CD4-positive, alpha-beta T cell (primary cell): ENCODE results near the gene MAP3K21. TPM values are rescaled to one million over a fixed set of nuclear protein-coding genes. Genes with fewer than 3 reads are reported as not detected.

Source experiments
- ATAC-seq: fragments of 200-7000 bp; cut with Tn5 transposase; one replicate; pipeline ENCODE4 v1.10.0; 2022; ENCODE audit warnings: mild to moderate bottlenecking; ENCODE audit not compliant: poor library complexity
- CTCF ChIA-PET: fragments of 350-600 bp; sonication (Branson Sonifier 250); formaldehyde crosslinking; loops from one replicate; lab custom pipeline; 2021; ENCODE audit warnings: antibody characterized with exemption, inconsistent platforms; lab: Charles Lee
- POLR2A ChIA-PET: fragments of 350-600 bp; sonication (Branson Sonifier 250); formaldehyde crosslinking; loops from one replicate; lab custom pipeline; 2021; ENCODE audit warnings: antibody characterized with exemption, inconsistent platforms; lab: Charles Lee
- DNase-seq, 14 experiments: peaks; one replicate each; pipeline ENCODE4 v3.0.0-alpha.2; 2013 to 2020; ENCODE audit warnings: mixed read lengths in 2 of 14
- H3K27ac ChIP-seq, 2 donors: one replicate each; pipeline versions ENCODE4 v1.5.1 to v1.7.0; 2013; ENCODE audit warnings: low read length in 2 of 2, low read depth in 1 of 2, mild to moderate bottlenecking in 1 of 2
- H3K27me3 ChIP-seq, 2 experiments: 1 replicate in 1 of 2; 2 replicates in 1 of 2; pipeline versions ENCODE4 v1.6.1 to v1.7.0; 2013; ENCODE audit warnings: low read length in 2 of 2, control low read depth in 1 of 2, mild to moderate bottlenecking in 1 of 2, moderate library complexity in 1 of 2; ENCODE audit not compliant: insufficient read depth in 2 of 2, control insufficient read depth in 1 of 2
- H3K36me3 ChIP-seq: one replicate; pipeline ENCODE4 v1.6.1; 2013; ENCODE audit warnings: low read length, control low read depth; ENCODE audit not compliant: insufficient read depth
- H3K4me1 ChIP-seq: one replicate; pipeline ENCODE4 v1.6.1; 2013; ENCODE audit warnings: low read length, control low read depth; ENCODE audit not compliant: insufficient read depth
- H3K4me3 ChIP-seq: one replicate; pipeline ENCODE4 v1.5.1; 2013; ENCODE audit warnings: mild to moderate bottlenecking, low read length, moderate library complexity
- H3K9me3 ChIP-seq, 2 experiments: 1 replicate in 1 of 2; 2 replicates in 1 of 2; pipeline versions ENCODE4 v1.6.1 to v1.7.0; 2013; ENCODE audit warnings: low read length in 2 of 2, mild to moderate bottlenecking in 2 of 2, control low read depth in 1 of 2, moderate library complexity in 1 of 2; ENCODE audit not compliant: control insufficient read depth in 1 of 2, insufficient read depth in 1 of 2
- H3K27ac Mint-ChIP-seq: one replicate; pipeline ENCODE4 v1.8.0; 2020; ENCODE audit warnings: mixed read lengths
- H3K27me3 Mint-ChIP-seq: one replicate; pipeline ENCODE4 v1.8.0; 2021; ENCODE audit warnings: mixed read lengths
- H3K36me3 Mint-ChIP-seq: one replicate; pipeline ENCODE4 v1.8.0; 2021; ENCODE audit warnings: low read depth, mixed read lengths
- H3K4me1 Mint-ChIP-seq: one replicate; pipeline ENCODE4 v1.8.0; 2021; ENCODE audit warnings: low read depth, mixed read lengths
- H3K4me3 Mint-ChIP-seq: one replicate; pipeline ENCODE4 v1.8.0; 2020; ENCODE audit warnings: mild to moderate bottlenecking, mixed read lengths
- H3K9me3 Mint-ChIP-seq: one replicate; pipeline ENCODE4 v1.8.0; 2020; ENCODE audit warnings: mixed read lengths
- CTCF ChIP-seq: fragments of 200-600 bp; IDR thresholded peaks from one replicate; pipeline ENCODE4 v1.8.0; 2022; ENCODE audit warnings: antibody characterized with exemption, mild to moderate bottlenecking
- intact Hi-C, 2 experiments: fragments of 100-400 bp; cut with DNase I in 1 of 2; cut with micrococcal nuclease in 1 of 2; formaldehyde crosslinking; loops; one replicate each; pipeline versions ENCODE4 v1.15.1 to v1.9.0; 2023 to 2025; cut with DNase I, micrococcal nuclease
- total RNA-seq, 174 experiments: library from RNA in 2 of 174; stranded (reverse) in 2 of 174; gene quantifications; one replicate each; pipeline ENCODE4 v1.2.3 and lab custom pipeline; 2021 to 2026

The MAP3K21 gene
- total RNA-seq, 2 experiments from 2014 or later, result 0.95 to 0.99 TPM

- no peak for DNase-seq
- Histone ChIP-seq H3K4me1 (no peaks in the 10 kb centered on the region), H3K36me3 (no peaks in the 10 kb centered on the region), H3K9me3 (no peaks in the 10 kb centered on the region), H3K4me3 (no peak overlapping the region), H3K27me3 (peaks cover 4% of the 10 kb centered on the region in 2 experiments), H3K27ac (no peak overlapping the region)
- ChIA-PET CTCF (no interaction called here), POLR2A (no interaction called here)
- TF ChIP-seq CTCF, result no peak
- H3K4me3 Mint-ChIP-seq, result no peak overlapping the region
- intact Hi-C loops, result no loop called here
- H3K4me1 Mint-ChIP-seq, result no peaks in the 10 kb centered on the region
- no peaks in the 10 kb centered on the region for H3K36me3 Mint-ChIP-seq
- H3K27ac Mint-ChIP-seq, result no peak overlapping the region
- peaks cover 47% of the 10 kb centered on the region for H3K27me3 Mint-ChIP-seq
- ATAC-seq, result no peak
- H3K9me3 Mint-ChIP-seq, result no peaks in the 10 kb centered on the region
Measured at GRCh38 chr1:233393084-233393840, 65.7 kb downstream of the MAP3K21 start.

GRCh38 chr1:233393926-233394680 is 66.6 kb downstream of the MAP3K21 start:
- ATAC-seq (no peak), DNase-seq (no peak)
- H3K9me3 ChIP-seq, result no peaks in the 10 kb centered on the region
- no peaks in the 10 kb centered on the region for H3K9me3 Mint-ChIP-seq
- POLR2A ChIA-PET, result no interaction called here
- no peak overlapping the region for H3K27ac Mint-ChIP-seq
- no peaks in the 10 kb centered on the region for H3K36me3 Mint-ChIP-seq
- no peak for TF ChIP-seq CTCF
- no peaks in the 10 kb centered on the region for H3K36me3 ChIP-seq
- H3K4me3 ChIP-seq, result no peak overlapping the region
- CTCF ChIA-PET, result no interaction called here
- H3K27me3 ChIP-seq, result peaks cover 4% of the 10 kb centered on the region in 2 experiments
- no peaks in the 10 kb centered on the region for H3K4me1 Mint-ChIP-seq
- no peaks in the 10 kb centered on the region for H3K4me1 ChIP-seq
- H3K4me3 Mint-ChIP-seq, result no peak overlapping the region
- peaks cover 48% of the 10 kb centered on the region for H3K27me3 Mint-ChIP-seq
- no peak overlapping the region for H3K27ac ChIP-seq
- intact Hi-C loops, result no loop called here

- CTCF ChIA-PET, result no interaction called here
- no peak overlapping the region for H3K27ac ChIP-seq
- ATAC-seq, result peak; percentile 46
- no peaks in the 10 kb centered on the region for H3K36me3 ChIP-seq
- no peaks in the 10 kb centered on the region for H3K9me3 ChIP-seq
- Mint-ChIP-seq H3K27me3 (peaks cover 48% of the 10 kb centered on the region), H3K9me3 (no peaks in the 10 kb centered on the region), H3K27ac (no peak overlapping the region), H3K4me3 (no peak overlapping the region), H3K4me1 (no peaks in the 10 kb centered on the region), H3K36me3 (no peaks in the 10 kb centered on the region)
- peak in 4 of 14 experiments; percentile 10 to 52 (median 44) for DNase-seq
- POLR2A ChIA-PET, result no interaction called here
- H3K27me3 ChIP-seq, result peaks cover 2 to 8% of the 10 kb centered on the region in 2 experiments
- TF ChIP-seq CTCF, result peak; percentile 68
- intact Hi-C loops, result loop anchor here (1.0 to 5.0 kb wide), 2 partner anchors 671 to 672 kb away; no protein-coding TSS in a partner anchor
- H3K4me1 ChIP-seq, result no peaks in the 10 kb centered on the region
- H3K4me3 ChIP-seq, result no peak overlapping the region
Measured at GRCh38 chr1:233394860-233395717, 67.6 kb downstream of the MAP3K21 start.
